Activated gamma-delta T cell treated with anti-CD3 and anti-CD28 coated beads, Interleukin-2, amount 50 U/mL, for 16 hours (primary cell): ENCODE data around the gene GOSR2.
"Not testable (repeated sequence)": the region's sequence is repeated elsewhere in the genome, so short reads cannot be mapped to it uniquely, and the experiment has no call there.

Experiments used
- DNase-seq: peaks from one replicate; pipeline ENCODE4 v3.0.0-alpha.2; 2020; ENCODE audit warnings: low read depth

Gene GOSR2

GRCh38 chr17:46894024-46894423 is 28.9 kb upstream of the GOSR2 start:
- DNase-seq, result no peak

GRCh38 chr17:46894476-46895151 is 28.3 kb upstream of the GOSR2 start:
- DNase-seq, result no peak

- no peak for DNase-seq
These were observed 27.8 kb upstream of the GOSR2 start for GRCh38 chr17:46895171-46895570.

- DNase-seq, result no peak
These were observed 26.0 kb upstream of the GOSR2 start for GRCh38 chr17:46896991-46897390.

GRCh38 chr17:46898364-46898763 is 24.6 kb upstream of the GOSR2 start:
- DNase-seq, result no peak

- no peak for DNase-seq
These were observed 24.1 kb upstream of the GOSR2 start for GRCh38 chr17:46898860-46899259.

GRCh38 chr17:46901291-46901690 is 21.7 kb upstream of the GOSR2 start:
- no peak for DNase-seq

GRCh38 chr17:46903762-46904672 is 18.9 kb upstream of the GOSR2 start:
- DNase-seq, result no peak

GRCh38 chr17:46908068-46908737 is 14.8 kb upstream of the GOSR2 start:
- no peak for DNase-seq

- no peak for DNase-seq
These were observed 12.6 kb upstream of the GOSR2 start for GRCh38 chr17:46910179-46910927.

- no peak for DNase-seq
These were observed 11.6 kb upstream of the GOSR2 start for GRCh38 chr17:46911311-46911710.

- no peak for DNase-seq
These were observed 7.4 kb upstream of the GOSR2 start for GRCh38 chr17:46915596-46915995.

- no peak for DNase-seq
These were observed 6.7 kb upstream of the GOSR2 start for GRCh38 chr17:46916211-46916610.

GRCh38 chr17:46916623-46917022 is 6.3 kb upstream of the GOSR2 start:
- no peak for DNase-seq

- DNase-seq, result no peak
These were observed 5.9 kb upstream of the GOSR2 start for GRCh38 chr17:46917041-46917440.

- no peak for DNase-seq
These were observed 5.4 kb upstream of the GOSR2 start for GRCh38 chr17:46917516-46917915.

GRCh38 chr17:46921962-46922361 is 998 bp upstream of the GOSR2 start:
- not testable (repeated sequence) for DNase-seq

- no peak for DNase-seq
These were observed 515 bp upstream of the GOSR2 start for GRCh38 chr17:46922487-46922803.

GRCh38 chr17:46925185-46925868 is 2.4 kb downstream of the GOSR2 start:
- no peak for DNase-seq

- DNase-seq, result no peak
These were observed 5.7 kb downstream of the GOSR2 start for GRCh38 chr17:46928467-46929261.

GRCh38 chr17:46929413-46929812 is 6.5 kb downstream of the GOSR2 start:
- no peak for DNase-seq
